Cortex of kidney (tissue), 1 donor: Measurements from ENCODE around the gene COL25A1.

ENCODE experiments used
- DNase-seq: peaks from one replicate; lab custom pipeline; 2025; lab: John Stamatoyannopoulos, UW

The COL25A1 gene

DNA sequence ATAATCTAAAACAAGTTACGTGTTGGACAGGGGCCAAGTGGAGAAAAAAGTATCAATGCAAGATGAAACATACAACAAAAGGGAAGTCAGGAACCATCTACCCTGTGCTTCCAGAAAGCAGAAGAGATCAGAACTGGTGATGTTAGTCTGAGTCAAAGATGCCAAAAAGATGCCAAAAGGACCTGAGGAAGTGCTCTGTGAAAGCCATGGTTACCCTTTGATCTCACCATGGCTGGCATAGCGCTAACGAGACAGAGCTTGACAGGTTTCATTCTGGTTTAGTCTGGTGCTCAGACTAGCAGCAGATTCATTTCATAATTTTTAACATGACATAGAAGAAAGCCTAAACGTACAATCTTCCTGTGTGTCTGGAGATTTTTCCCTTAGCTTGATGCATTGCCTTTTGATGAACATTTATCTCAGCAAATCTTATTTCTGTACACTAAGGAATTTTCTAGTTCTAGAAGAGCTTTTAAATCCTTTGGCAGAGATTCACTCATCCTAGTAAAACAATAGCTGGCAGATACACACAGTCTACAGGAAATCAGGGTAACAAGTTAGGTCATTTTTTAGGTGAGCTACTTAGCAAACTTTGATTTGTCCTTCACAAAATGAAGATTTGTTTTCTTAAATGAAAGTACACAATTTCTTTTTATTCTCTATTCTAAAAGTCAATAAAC lies 87.7 kb downstream of the COL25A1 start:
- no peak for DNase-seq

DNA sequence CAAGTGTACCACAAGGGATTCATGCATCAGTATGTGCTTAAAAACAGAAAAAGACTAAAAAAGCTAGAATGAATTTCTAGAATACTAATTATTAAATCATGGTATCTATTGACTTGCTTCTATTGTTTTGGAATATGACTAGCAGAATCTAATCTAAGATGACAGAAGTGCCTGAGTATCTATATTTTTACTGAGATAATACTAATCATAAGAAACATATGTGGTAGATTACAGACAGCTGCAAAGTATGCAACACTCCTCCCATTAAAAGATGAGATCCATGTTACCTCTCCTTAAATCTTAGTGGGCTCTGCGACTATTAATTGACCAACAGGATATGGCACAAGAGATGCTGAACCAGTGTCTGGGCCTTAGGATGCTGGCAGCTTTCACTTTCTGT lies 89.4 kb downstream of the COL25A1 start:
- DNase-seq: no peak

DNA sequence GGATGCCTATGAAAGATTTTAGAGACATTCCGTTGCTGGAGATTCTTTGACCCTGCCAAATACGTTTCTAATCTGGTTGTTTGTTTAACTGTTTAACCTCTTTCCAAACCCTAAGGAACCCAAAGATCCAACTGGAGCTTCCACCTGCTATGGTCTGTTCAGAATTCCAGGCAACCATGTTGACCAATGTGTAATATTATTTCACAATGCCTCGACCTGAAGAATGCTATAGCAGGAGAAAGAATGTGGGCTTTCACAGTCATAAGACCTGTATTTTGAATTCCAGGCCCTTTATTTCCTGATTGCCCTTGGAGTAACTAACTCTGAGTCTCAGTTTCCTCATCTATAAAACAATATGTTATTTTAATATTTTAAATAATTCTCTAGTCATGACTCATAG lies 90.8 kb downstream of the COL25A1 start:
- no peak for DNase-seq

DNA sequence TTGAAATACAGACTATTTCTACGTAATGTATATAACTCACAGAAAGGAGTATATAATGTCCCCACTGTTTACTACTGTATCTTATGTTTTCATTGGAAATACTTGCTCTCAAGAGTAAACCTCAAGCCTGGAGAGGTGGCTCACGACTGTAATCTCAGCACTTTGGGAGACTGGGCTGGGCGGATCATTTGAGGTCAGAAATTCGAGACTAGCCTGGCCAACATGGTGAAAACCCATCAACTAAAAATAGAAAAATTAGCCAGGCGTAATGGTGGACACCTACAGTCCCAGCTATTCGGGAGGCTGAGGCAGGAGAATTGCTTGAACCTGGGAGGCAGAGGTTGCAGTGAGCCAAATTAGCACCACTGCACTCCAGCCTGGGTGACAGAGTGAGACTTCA lies 92.8 kb downstream of the COL25A1 start:
- DNase-seq: no peak

GRCh38 chr4:109207898-109208297 lies 94.6 kb downstream of the COL25A1 start:
- no peak for DNase-seq

DNA sequence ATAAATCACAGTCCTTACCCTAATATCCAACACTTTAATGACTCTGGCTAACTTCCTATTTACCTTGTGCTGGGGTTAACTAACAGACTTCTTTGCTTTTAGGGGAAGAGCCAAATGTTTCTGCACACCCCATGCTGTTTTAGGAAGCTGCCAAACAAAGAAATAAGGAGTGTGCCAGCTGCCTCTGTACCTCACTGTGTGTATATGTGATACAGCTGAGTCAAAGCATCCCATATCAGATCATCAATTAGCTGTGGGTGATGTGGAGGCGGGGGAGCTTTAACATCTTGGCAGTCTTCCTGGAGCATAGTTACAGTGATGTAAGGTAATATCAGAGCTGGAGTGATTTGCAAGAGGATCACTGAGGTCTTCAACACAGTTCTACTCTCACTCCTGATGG lies 95.4 kb downstream of the COL25A1 start:
- no peak for DNase-seq

GRCh38 chr4:109206620-109207019 lies 95.8 kb downstream of the COL25A1 start:
- DNase-seq: no peak

DNA sequence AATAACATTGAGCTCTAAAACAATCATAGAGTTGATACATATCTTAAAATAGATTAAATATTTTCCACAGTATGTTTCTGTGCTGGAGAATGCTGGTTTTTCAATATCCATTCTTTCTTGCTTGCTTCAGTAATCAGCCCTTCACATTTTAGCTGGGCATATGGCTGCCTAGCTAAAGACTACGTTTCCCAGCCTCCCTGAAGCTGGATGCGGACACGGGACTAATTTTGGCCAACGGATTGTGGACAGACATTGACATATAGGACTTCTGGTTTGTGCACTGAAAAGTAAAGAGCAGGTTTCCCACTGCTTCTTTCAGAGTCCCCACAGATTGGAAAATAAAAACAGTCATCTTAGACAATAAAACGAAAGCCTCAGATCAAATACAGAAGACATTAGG lies 97.3 kb downstream of the COL25A1 start:
- DNase-seq: no peak

- DNase-seq: no peak
These were observed 102.9 kb downstream of the COL25A1 start for GRCh38 chr4:109199585-109199984.

GRCh38 chr4:109195646-109196045 lies 106.8 kb downstream of the COL25A1 start:
- no peak for DNase-seq

GRCh38 chr4:109191216-109191615 lies 111.2 kb downstream of the COL25A1 start:
- DNase-seq: no peak

- DNase-seq: no peak
These were observed 116.0 kb downstream of the COL25A1 start for GRCh38 chr4:109186458-109186945.

- no peak for DNase-seq
These were observed 116.5 kb downstream of the COL25A1 start for GRCh38 chr4:109185951-109186350.

- no peak for DNase-seq
These were observed 116.9 kb downstream of the COL25A1 start for GRCh38 chr4:109185548-109185947.

- DNase-seq: no peak
These were observed 117.9 kb downstream of the COL25A1 start for GRCh38 chr4:109184491-109184961.

DNA sequence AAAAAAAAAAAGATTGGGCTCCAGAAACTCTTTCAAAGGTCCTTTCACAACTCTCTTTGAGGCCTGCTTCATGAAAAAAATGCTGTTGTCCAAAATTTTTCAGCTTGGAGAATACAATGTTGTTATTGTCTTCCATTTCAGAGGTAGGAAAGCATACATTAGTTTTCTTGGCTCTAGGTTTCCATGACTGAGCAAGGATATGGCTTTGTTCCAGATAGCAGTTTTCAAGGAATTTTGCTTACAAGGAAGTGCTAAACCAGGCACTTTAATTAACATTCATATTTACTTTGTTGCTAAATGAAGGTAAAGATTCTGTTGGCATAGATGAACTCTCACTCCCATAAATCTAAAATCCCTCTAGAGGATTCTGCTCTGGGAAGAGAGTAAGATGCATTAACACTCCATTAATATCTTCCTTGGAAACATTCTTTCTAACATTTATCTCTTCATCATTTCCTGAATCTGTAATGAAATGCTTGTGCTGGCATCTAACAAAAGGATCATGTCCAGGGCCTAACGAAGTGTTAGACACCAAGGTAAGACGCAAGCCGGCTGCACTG lies 118.4 kb downstream of the COL25A1 start:
- DNase-seq: no peak

GRCh38 chr4:109182696-109183095 lies 119.8 kb downstream of the COL25A1 start:
- DNase-seq: no peak

DNA sequence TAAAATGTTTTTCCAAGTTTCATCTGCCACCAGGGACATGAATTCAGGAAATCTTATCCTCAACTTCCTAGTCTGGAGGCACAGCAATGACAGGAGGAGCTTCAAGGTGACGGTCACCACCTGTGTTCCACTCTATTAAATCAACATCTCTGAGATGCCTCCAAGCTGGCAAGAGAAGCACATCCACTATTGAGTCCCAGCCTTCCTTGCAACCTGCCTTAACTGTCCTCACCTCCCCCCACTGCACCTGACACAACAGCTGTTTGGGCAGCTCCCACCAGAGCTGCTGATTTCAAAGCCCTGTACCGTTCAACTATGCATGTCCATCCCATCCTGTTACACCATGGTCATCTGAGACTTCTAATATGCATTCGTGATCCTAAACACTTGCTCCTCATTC lies 123.4 kb downstream of the COL25A1 start:
- no peak for DNase-seq

DNA sequence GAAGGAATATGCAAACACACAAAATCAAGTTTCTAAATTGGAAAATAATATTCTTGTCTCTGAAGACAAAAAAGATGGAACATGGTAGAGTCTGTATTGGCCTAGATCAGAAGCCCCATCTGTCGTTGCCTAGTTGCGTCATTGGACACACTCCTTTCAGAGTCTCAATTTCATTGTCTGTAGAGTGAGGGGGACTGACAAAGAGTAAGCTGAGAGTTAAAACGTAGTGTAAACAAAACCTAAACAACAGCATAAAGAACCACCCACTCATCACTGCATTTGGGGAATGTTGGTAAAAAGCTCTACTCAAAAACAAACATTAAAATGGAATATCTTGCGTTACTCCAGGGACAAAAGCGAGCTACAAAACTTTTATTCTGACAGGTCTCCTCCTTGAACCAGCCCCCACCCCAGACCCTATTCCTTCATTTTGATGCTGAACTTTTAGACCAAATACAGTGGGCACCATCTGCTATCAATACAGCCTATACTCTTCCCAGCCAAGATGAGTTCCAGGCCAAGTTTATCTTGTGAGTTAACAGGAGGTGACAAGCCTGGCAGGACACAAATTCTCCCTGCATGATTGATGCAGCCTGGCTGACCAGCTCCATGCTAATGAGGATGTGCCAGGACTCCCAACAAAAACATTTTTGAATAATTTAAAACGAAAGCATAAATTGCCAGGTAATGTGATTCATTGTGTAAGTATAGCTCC lies 125.2 kb downstream of the COL25A1 start:
- no peak for DNase-seq

- DNase-seq: no peak
These were observed 128.1 kb downstream of the COL25A1 start for GRCh38 chr4:109174224-109174953.

GRCh38 chr4:109172301-109172700 lies 130.2 kb downstream of the COL25A1 start:
- DNase-seq: no peak

DNA sequence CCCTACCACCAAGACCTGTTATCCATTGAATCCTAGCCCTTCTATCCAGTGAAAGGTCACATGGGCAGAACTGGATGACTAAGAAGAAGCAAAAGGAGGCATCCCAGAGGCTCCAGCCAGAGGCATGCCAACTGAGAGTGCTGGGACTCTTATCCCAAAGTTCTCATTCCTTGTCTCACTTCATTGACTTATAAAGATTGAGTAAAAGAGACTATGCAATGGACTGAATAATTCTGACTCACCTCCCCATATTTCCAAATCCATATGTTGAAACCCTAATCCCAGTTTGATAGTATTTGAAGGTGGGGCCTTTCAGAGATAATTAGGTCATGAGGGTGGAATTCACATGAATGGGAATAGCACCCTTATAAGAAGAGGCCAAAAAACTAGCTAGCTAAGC lies 131.4 kb downstream of the COL25A1 start:
- no peak for DNase-seq
